ENCODE data around the gene GSE1. TPM values are rescaled to one million over a fixed set of nuclear protein-coding genes. Genes with fewer than 3 reads are reported as not detected.

The GSE1 gene
- total and polyA plus RNA-seq, 9 of the 15 experiments (the other 6 are each of a cell fraction or from before 2014, with no cell fraction given) = 12.2 to 244 (median 57.9) TPM

DNA sequence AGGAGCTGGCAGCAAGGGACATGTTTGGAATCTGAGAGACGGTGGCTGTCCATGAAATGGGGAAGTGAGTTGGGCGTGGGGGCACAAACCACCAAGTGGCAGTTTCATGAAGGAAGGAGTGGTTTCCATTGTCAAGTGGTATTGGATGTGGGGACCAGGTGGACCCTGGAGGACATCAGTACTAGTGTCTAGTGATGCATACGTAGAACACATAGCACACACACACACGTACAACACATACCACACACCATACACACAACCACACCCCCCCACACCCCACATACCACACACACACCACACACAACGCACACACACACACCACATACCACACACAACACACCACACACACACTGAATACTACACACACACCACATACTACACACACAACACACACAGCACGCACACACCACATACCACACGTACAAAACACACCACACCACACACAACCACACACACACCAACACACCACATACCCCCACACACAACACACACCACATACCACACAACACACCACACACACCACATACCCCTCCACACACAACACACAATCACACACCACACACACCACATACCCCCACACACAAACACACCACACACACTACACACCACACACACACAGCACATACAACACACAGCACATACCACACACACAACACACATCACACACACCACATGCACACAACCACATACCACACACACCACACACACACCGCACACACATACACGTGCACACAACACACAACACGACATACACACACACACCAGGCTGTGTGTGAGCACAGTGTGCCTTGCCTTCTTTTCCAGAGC is 41.1 kb upstream of the GSE1 start (continued):
- no peak for TF ChIP-seq SAP30 (IDR thresholded peaks at IDR 0.05; ENCODE audit: borderline replicate concordance, insufficient read depth, low read depth, low read length, poor library complexity, severe bottlenecking)
- TF ChIP-seq, protein P1, sequence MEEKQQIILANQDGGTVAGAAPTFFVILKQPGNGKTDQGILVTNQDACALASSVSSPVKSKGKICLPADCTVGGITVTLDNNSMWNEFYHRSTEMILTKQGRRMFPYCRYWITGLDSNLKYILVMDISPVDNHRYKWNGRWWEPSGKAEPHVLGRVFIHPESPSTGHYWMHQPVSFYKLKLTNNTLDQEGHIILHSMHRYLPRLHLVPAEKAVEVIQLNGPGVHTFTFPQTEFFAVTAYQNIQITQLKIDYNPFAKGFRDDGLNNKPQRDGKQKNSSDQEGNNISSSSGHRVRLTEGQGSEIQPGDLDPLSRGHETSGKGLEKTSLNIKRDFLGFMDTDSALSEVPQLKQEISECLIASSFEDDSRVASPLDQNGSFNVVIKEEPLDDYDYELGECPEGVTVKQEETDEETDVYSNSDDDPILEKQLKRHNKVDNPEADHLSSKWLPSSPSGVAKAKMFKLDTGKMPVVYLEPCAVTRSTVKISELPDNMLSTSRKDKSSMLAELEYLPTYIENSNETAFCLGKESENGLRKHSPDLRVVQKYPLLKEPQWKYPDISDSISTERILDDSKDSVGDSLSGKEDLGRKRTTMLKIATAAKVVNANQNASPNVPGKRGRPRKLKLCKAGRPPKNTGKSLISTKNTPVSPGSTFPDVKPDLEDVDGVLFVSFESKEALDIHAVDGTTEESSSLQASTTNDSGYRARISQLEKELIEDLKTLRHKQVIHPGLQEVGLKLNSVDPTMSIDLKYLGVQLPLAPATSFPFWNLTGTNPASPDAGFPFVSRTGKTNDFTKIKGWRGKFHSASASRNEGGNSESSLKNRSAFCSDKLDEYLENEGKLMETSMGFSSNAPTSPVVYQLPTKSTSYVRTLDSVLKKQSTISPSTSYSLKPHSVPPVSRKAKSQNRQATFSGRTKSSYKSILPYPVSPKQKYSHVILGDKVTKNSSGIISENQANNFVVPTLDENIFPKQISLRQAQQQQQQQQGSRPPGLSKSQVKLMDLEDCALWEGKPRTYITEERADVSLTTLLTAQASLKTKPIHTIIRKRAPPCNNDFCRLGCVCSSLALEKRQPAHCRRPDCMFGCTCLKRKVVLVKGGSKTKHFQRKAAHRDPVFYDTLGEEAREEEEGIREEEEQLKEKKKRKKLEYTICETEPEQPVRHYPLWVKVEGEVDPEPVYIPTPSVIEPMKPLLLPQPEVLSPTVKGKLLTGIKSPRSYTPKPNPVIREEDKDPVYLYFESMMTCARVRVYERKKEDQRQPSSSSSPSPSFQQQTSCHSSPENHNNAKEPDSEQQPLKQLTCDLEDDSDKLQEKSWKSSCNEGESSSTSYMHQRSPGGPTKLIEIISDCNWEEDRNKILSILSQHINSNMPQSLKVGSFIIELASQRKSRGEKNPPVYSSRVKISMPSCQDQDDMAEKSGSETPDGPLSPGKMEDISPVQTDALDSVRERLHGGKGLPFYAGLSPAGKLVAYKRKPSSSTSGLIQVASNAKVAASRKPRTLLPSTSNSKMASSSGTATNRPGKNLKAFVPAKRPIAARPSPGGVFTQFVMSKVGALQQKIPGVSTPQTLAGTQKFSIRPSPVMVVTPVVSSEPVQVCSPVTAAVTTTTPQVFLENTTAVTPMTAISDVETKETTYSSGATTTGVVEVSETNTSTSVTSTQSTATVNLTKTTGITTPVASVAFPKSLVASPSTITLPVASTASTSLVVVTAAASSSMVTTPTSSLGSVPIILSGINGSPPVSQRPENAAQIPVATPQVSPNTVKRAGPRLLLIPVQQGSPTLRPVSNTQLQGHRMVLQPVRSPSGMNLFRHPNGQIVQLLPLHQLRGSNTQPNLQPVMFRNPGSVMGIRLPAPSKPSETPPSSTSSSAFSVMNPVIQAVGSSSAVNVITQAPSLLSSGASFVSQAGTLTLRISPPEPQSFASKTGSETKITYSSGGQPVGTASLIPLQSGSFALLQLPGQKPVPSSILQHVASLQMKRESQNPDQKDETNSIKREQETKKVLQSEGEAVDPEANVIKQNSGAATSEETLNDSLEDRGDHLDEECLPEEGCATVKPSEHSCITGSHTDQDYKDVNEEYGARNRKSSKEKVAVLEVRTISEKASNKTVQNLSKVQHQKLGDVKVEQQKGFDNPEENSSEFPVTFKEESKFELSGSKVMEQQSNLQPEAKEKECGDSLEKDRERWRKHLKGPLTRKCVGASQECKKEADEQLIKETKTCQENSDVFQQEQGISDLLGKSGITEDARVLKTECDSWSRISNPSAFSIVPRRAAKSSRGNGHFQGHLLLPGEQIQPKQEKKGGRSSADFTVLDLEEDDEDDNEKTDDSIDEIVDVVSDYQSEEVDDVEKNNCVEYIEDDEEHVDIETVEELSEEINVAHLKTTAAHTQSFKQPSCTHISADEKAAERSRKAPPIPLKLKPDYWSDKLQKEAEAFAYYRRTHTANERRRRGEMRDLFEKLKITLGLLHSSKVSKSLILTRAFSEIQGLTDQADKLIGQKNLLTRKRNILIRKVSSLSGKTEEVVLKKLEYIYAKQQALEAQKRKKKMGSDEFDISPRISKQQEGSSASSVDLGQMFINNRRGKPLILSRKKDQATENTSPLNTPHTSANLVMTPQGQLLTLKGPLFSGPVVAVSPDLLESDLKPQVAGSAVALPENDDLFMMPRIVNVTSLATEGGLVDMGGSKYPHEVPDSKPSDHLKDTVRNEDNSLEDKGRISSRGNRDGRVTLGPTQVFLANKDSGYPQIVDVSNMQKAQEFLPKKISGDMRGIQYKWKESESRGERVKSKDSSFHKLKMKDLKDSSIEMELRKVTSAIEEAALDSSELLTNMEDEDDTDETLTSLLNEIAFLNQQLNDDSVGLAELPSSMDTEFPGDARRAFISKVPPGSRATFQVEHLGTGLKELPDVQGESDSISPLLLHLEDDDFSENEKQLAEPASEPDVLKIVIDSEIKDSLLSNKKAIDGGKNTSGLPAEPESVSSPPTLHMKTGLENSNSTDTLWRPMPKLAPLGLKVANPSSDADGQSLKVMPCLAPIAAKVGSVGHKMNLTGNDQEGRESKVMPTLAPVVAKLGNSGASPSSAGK (IDR thresholded peaks at IDR 0.05) = no peak
- TF ChIP-seq POLR2AphosphoS2 (IDR thresholded peaks at IDR 0.05; ENCODE audit: low read length) = no peak
- TF ChIP-seq SUPT5H (IDR thresholded peaks at IDR 0.05) = peak; percentile 95
- TF ChIP-seq, protein P2, sequence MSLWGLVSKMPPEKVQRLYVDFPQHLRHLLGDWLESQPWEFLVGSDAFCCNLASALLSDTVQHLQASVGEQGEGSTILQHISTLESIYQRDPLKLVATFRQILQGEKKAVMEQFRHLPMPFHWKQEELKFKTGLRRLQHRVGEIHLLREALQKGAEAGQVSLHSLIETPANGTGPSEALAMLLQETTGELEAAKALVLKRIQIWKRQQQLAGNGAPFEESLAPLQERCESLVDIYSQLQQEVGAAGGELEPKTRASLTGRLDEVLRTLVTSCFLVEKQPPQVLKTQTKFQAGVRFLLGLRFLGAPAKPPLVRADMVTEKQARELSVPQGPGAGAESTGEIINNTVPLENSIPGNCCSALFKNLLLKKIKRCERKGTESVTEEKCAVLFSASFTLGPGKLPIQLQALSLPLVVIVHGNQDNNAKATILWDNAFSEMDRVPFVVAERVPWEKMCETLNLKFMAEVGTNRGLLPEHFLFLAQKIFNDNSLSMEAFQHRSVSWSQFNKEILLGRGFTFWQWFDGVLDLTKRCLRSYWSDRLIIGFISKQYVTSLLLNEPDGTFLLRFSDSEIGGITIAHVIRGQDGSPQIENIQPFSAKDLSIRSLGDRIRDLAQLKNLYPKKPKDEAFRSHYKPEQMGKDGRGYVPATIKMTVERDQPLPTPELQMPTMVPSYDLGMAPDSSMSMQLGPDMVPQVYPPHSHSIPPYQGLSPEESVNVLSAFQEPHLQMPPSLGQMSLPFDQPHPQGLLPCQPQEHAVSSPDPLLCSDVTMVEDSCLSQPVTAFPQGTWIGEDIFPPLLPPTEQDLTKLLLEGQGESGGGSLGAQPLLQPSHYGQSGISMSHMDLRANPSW (CRISPR knock-in tag; IDR thresholded peaks at IDR 0.05) = no peak
- TF ChIP-seq SRSF3 (IDR thresholded peaks at IDR 0.05; ENCODE audit: insufficient read depth, low read length) = no peak
- TF ChIP-seq, protein P3, sequence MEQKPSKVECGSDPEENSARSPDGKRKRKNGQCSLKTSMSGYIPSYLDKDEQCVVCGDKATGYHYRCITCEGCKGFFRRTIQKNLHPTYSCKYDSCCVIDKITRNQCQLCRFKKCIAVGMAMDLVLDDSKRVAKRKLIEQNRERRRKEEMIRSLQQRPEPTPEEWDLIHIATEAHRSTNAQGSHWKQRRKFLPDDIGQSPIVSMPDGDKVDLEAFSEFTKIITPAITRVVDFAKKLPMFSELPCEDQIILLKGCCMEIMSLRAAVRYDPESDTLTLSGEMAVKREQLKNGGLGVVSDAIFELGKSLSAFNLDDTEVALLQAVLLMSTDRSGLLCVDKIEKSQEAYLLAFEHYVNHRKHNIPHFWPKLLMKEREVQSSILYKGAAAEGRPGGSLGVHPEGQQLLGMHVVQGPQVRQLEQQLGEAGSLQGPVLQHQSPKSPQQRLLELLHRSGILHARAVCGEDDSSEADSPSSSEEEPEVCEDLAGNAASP (IDR thresholded peaks at IDR 0.05) = no peak
- TF ChIP-seq, protein P4, sequence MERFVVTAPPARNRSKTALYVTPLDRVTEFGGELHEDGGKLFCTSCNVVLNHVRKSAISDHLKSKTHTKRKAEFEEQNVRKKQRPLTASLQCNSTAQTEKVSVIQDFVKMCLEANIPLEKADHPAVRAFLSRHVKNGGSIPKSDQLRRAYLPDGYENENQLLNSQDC (CRISPR knock-in tag; IDR thresholded peaks at IDR 0.05) = no peak
- peak; percentile 95 for TF ChIP-seq ELF4 (CRISPR knock-in tag; IDR thresholded peaks at IDR 0.05)
- no peak; the same call in 1 of the 2 replicates for TF ChIP-seq ZNF316 (IDR thresholded peaks at IDR 0.05)
- no peak for TF ChIP-seq NFIX (CRISPR knock-in tag; IDR thresholded peaks at IDR 0.05; ENCODE audit: low read depth)
